ENCODE measurements around the gene AGGF1.

- no peak for TF ChIP-seq CTCF (IDR thresholded peaks at IDR 0.05)
- no peak for TF ChIP-seq NR2C2 (CRISPR knock-in tag; IDR thresholded peaks at IDR 0.05)
- no peak for TF ChIP-seq NR3C1 (CRISPR knock-in tag; conservative IDR thresholded peaks at IDR 0.05; ENCODE audit: low read depth)
These were observed 49.6 kb upstream of the AGGF1 start for GRCh38 chr5:76980518-76981144.
